Type B pancreatic cell (in vitro differentiated cells): ENCODE data around the gene TYRO3. TPM values are rescaled to one million over a fixed set of nuclear protein-coding genes. Genes with fewer than 3 reads are reported as not detected.

Experiments
- DNase-seq: peaks from one replicate; pipeline ENCODE4 v3.0.0; 2021; ENCODE audit warnings: mixed read lengths; ENCODE audit not compliant: unreplicated experiment; ENCODE audit errors: extremely low spot score
- H3K27ac Mint-ChIP-seq: 2 replicates; pipeline ENCODE4 v1.8.0; 2021; ENCODE audit warnings: mild to moderate bottlenecking, mixed read lengths
- H3K27me3 Mint-ChIP-seq: 2 replicates; pipeline ENCODE4 v1.8.0; 2021; ENCODE audit warnings: mixed read lengths
- H3K36me3 Mint-ChIP-seq: 2 replicates; pipeline ENCODE4 v1.8.0; 2021; ENCODE audit warnings: mixed read lengths
- H3K4me1 Mint-ChIP-seq: one replicate; pipeline ENCODE4 v1.8.0; 2021; ENCODE audit warnings: mixed read lengths; ENCODE audit not compliant: unreplicated experiment
- H3K4me3 Mint-ChIP-seq: 2 replicates; pipeline ENCODE4 v1.8.0; 2021; ENCODE audit warnings: mild to moderate bottlenecking, mixed read lengths
- H3K9me3 Mint-ChIP-seq: 2 replicates; pipeline ENCODE4 v1.8.0; 2021; ENCODE audit warnings: mixed read lengths
- total RNA-seq: library from RNA; stranded (reverse); gene quantifications from 2 replicates; pipeline ENCODE4 v1.2.1, GENCODE V29; 2021; ENCODE audit warnings: low replicate concordance
- TF ChIP-seq, protein P1 (sequence below): fragments of 200-600 bp; sonication (generic); conservative IDR thresholded peaks from 2 replicates; pipeline ENCODE4 v1.5.0; 2021; ENCODE audit warnings: antibody characterized with exemption, mild to moderate bottlenecking

TYRO3 gene
- total RNA-seq, 1 donor from 2014 or later: 43.0 TPM

DNA sequence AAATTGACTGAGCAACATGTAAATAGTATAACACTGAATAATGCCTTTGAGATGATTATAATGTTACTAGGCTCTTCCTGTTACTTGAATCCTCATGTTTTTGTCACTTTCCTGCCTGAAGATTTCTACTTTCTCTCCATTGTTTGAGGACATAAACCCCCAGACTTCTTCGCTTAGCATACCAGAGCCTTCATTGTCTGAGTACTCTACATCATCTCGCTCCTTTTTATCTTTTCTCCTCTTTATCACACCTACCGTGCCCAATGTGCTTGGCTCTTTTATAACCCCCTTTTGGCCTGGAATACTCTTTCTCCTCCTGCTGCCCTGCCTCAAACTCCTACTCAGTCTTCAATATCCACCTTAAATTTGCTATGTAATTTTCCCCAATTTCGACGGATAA, 70.9 kb downstream of the TYRO3 start:
- DNase-seq: no peak
- no peak overlapping the region for H3K4me3 Mint-ChIP-seq
- H3K27ac Mint-ChIP-seq: no peak overlapping the region
- TF ChIP-seq, protein P1, sequence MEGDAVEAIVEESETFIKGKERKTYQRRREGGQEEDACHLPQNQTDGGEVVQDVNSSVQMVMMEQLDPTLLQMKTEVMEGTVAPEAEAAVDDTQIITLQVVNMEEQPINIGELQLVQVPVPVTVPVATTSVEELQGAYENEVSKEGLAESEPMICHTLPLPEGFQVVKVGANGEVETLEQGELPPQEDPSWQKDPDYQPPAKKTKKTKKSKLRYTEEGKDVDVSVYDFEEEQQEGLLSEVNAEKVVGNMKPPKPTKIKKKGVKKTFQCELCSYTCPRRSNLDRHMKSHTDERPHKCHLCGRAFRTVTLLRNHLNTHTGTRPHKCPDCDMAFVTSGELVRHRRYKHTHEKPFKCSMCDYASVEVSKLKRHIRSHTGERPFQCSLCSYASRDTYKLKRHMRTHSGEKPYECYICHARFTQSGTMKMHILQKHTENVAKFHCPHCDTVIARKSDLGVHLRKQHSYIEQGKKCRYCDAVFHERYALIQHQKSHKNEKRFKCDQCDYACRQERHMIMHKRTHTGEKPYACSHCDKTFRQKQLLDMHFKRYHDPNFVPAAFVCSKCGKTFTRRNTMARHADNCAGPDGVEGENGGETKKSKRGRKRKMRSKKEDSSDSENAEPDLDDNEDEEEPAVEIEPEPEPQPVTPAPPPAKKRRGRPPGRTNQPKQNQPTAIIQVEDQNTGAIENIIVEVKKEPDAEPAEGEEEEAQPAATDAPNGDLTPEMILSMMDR: no peak
- H3K27me3 Mint-ChIP-seq: no peaks in the 10 kb centered on the region
- H3K4me1 Mint-ChIP-seq: peaks cover 15% of the 10 kb centered on the region
- H3K9me3 Mint-ChIP-seq: no peaks in the 10 kb centered on the region
- peaks cover 3% of the 10 kb centered on the region for H3K36me3 Mint-ChIP-seq

DNA sequence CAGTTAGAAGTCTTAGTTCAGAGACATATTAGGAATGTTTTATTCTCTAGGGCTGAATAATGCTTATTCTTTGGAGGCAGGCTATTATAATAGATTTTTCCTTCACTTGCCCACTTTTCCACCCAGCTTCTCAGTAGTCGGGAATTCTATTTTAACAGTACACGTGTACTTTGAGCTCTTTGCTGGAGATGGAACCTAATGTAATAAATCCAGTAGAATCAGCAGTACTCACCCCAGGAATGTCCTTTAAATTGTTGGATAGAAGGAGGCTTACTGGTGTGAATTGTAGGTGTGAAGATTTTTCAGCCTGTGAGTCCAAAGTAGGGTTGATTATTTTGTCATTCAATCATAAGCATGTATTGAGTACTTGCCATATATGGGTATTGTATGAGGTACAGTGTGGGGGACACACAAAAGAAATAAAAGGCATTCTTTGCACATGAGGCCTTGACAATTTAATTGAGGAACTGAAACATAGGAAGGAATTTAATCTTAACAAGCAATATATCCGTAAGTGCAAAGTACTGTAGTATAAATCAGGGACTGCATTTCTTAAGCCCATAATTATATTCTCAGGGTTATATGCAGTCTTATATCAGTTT, 71.7 kb downstream of the TYRO3 start:
- peaks cover 15% of the 10 kb centered on the region for H3K4me1 Mint-ChIP-seq
- no peak overlapping the region for H3K4me3 Mint-ChIP-seq
- no peaks in the 10 kb centered on the region for H3K27me3 Mint-ChIP-seq
- TF ChIP-seq, protein P1: no peak
- DNase-seq: no peak
- H3K27ac Mint-ChIP-seq: no peak overlapping the region
- peaks cover 3% of the 10 kb centered on the region for H3K36me3 Mint-ChIP-seq
- no peaks in the 10 kb centered on the region for H3K9me3 Mint-ChIP-seq

DNA sequence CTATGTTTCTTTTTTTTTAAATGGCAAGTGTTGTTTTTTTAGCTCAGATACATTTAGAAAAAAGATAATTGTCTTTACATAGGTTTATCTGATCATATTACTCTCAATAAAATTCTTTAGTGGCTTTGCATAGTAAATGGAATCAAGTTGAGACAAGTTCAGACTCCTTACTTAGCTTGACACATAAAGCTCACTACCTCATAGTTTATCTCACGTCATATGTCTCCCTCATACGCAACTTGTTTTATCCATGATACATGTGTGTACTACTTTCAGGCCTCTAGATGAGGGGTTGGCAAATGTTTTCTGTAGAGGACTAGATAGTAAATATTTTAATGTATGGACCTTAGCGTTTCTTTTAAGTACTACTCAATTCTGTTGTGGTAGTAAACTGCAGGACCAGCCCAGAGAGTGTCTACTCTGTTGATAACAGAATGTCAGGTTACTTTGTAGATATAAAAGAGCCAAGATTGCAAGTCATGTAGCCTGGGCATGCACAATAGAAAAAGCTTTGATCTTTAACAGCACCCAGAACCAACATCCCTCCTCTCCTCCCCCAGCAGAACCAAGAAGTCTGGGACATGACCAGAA, 73.0 kb downstream of the TYRO3 start:
- Mint-ChIP-seq H3K9me3 (no peaks in the 10 kb centered on the region), H3K27me3 (no peaks in the 10 kb centered on the region), H3K4me3 (no peak overlapping the region), H3K27ac (no peak overlapping the region), H3K36me3 (peaks cover 3% of the 10 kb centered on the region), H3K4me1 (peaks cover 18% of the 10 kb centered on the region)
- DNase-seq: no peak
- TF ChIP-seq, protein P1: no peak

Other genes starting within 250 kb of the TYRO3 start
- gene OIP5, start 226.6 kb upstream of the TYRO3 start, total RNA-seq: 7.3 and 15.8 TPM in 2 replicates
- gene NUSAP1, start 226.3 kb upstream of the TYRO3 start, total RNA-seq: 38.8 and 113 TPM in 2 replicates
- 17.5 and 19.4 TPM in 2 replicates for gene NDUFAF1, start 156.7 kb upstream of the TYRO3 start, total RNA-seq
- 39.8 and 54.4 TPM in 2 replicates for gene RTF1, start 142.1 kb upstream of the TYRO3 start, total RNA-seq
- 1.5 and 1.9 TPM in 2 replicates for gene ITPKA, start 65.3 kb upstream of the TYRO3 start, total RNA-seq
- gene LTK, start 45.4 kb upstream of the TYRO3 start, total RNA-seq: 0.51 and 0.55 TPM in 2 replicates
- gene RPAP1, start 15.0 kb upstream of the TYRO3 start, total RNA-seq: 54.4 and 68.3 TPM in 2 replicates
- 45.4 and 54.9 TPM in 2 replicates for gene MGA, start 101.2 kb downstream of the TYRO3 start, total RNA-seq
- 21.1 and 34.8 TPM in 2 replicates for gene MAPKBP1, start 215.3 kb downstream of the TYRO3 start, total RNA-seq